GM23338 (cell line): Measurements from ENCODE around the gene TMEM231. TPM values are rescaled to one million over a fixed set of nuclear protein-coding genes. Genes with fewer than 3 reads are reported as not detected.

Experiments
- ATAC-seq: fragments of 200-7000 bp; cut with Tn5 transposase; 3 replicates; pipeline ENCODE4 v1.9.1; 2020
- DNase-seq: peaks from one replicate; pipeline ENCODE4 v3.0.0-alpha.2; 2015; ENCODE audit warnings: low spot score
- H2AFZ ChIP-seq: fragments of 200-600 bp; sonication (generic); 2 replicates; pipeline ENCODE4 v1.8.0; 2016; ENCODE audit warnings: antibody characterized with exemption, mild to moderate bottlenecking, moderate library complexity
- H3F3A ChIP-seq: fragments of 200-600 bp; sonication (generic); replicated peaks from 2 replicates; pipeline ENCODE4 v1.8.0; 2017; ENCODE audit warnings: antibody characterized with exemption, mixed run types, low read depth
- H3K27ac ChIP-seq: fragments of 200-600 bp; sonication (generic); 2 replicates; pipeline ENCODE4 v1.6.1; 2016; ENCODE audit warnings: low read depth
- H3K27me3 ChIP-seq: fragments of 200-600 bp; sonication (generic); 2 replicates; pipeline ENCODE4 v1.8.0; 2016; ENCODE audit warnings: mild to moderate bottlenecking, mixed run types, moderate library complexity; ENCODE audit not compliant: insufficient read depth
- H3K36me3 ChIP-seq: fragments of 200-600 bp; sonication (generic); 2 replicates; pipeline ENCODE4 v1.8.0; 2016; ENCODE audit warnings: mild to moderate bottlenecking; ENCODE audit not compliant: insufficient read depth
- H3K4me1 ChIP-seq: fragments of 200-600 bp; sonication (generic); 2 replicates; pipeline ENCODE4 v1.8.0; 2016; ENCODE audit warnings: mild to moderate bottlenecking, moderate library complexity; ENCODE audit not compliant: insufficient read depth
- H3K4me2 ChIP-seq: fragments of 200-600 bp; sonication (generic); 2 replicates; pipeline ENCODE4 v1.7.1; 2017; ENCODE audit warnings: mixed run types
- H3K4me3 ChIP-seq: fragments of 200-600 bp; sonication (generic); 2 replicates; pipeline ENCODE4 v1.6.1; 2016; ENCODE audit warnings: mixed run types
- H3K79me2 ChIP-seq: fragments of 200-600 bp; sonication (generic); replicated peaks from 2 replicates; pipeline ENCODE4 v1.8.0; 2017; ENCODE audit warnings: mild to moderate bottlenecking; ENCODE audit not compliant: insufficient read depth
- H3K9me2 ChIP-seq: fragments of 200-600 bp; sonication (generic); 2 replicates; pipeline ENCODE4 v1.8.0; 2017; ENCODE audit not compliant: insufficient read depth
- H4K20me1 ChIP-seq: fragments of 200-600 bp; sonication (generic); replicated peaks from 2 replicates; pipeline ENCODE4 v1.8.0; 2017; ENCODE audit warnings: mild to moderate bottlenecking; ENCODE audit not compliant: insufficient read depth
- H3K27ac Mint-ChIP-seq: 2 replicates; pipeline ENCODE4 v1.8.0; 2020; ENCODE audit warnings: inconsistent platforms, mild to moderate bottlenecking, moderate library complexity, mixed read lengths
- H3K27me3 Mint-ChIP-seq: 3 replicates; pipeline ENCODE4 v1.8.0; 2022; ENCODE audit warnings: low read depth, mild to moderate bottlenecking, moderate library complexity, mixed read lengths, inconsistent platforms; ENCODE audit not compliant: insufficient read depth, poor library complexity
- H3K36me3 Mint-ChIP-seq: 3 replicates; pipeline ENCODE4 v1.8.0; 2021; ENCODE audit warnings: low read depth, mild to moderate bottlenecking, inconsistent platforms, moderate library complexity, mixed read lengths
- H3K4me1 Mint-ChIP-seq: 3 replicates; pipeline ENCODE4 v1.8.0; 2020; ENCODE audit warnings: mild to moderate bottlenecking, inconsistent platforms, mixed read lengths
- H3K4me3 Mint-ChIP-seq: 3 replicates; pipeline ENCODE4 v1.8.0; 2021; ENCODE audit warnings: moderate library complexity, mild to moderate bottlenecking, inconsistent platforms, mixed read lengths
- H3K9me3 Mint-ChIP-seq: 3 replicates; pipeline ENCODE4 v1.8.0; 2020; ENCODE audit warnings: moderate library complexity, mild to moderate bottlenecking, inconsistent platforms, mixed read lengths
- CTCF ChIP-seq, 2 experiments: fragments of 200-600 bp in 1 of 2; sonication (generic) in 1 of 2; conservative IDR thresholded peaks; 2 replicates each; pipeline versions ENCODE4 v1.5.1 to v1.6.1; 2016 to 2017; ENCODE audit warnings: antibody characterized with exemption in 2 of 2, low read depth in 2 of 2, mild to moderate bottlenecking in 2 of 2, moderate library complexity in 1 of 2
- ETS1 ChIP-seq: IDR thresholded peaks from 2 replicates; pipeline ENCODE4 v1.6.1; 2016; ENCODE audit warnings: antibody characterized with exemption
- NANOG ChIP-seq: IDR thresholded peaks from 2 replicates; pipeline ENCODE4 v1.6.1; 2016; ENCODE audit warnings: antibody characterized with exemption, borderline replicate concordance
- POLR2AphosphoS5 ChIP-seq: IDR thresholded peaks from 2 replicates; pipeline ENCODE4 v1.6.1; 2016; ENCODE audit warnings: antibody characterized with exemption, low read depth
- REST ChIP-seq: IDR thresholded peaks from one replicate; pipeline ENCODE4 v1.6.1; 2018; ENCODE audit warnings: antibody characterized with exemption; ENCODE audit not compliant: unreplicated experiment
- ZNF114 ChIP-seq: fragments of 250-450 bp; sonication (Bioruptor Pico); IDR thresholded peaks from 2 replicates; pipeline ENCODE4 v1.5.0; 2020; ENCODE audit warnings: mild to moderate bottlenecking, moderate library complexity
- polyA plus RNA-seq: library from polyadenylated mRNA; unstranded; fragments of >200 nt; fragmentation: Nextera tagmentation; extraction: Ambion mirVana; gene quantifications from 2 replicates; pipeline ENCODE4 v1.2.1, GENCODE V29; 2016
- total RNA-seq: library from RNA; depleted of rRNA; stranded (reverse); fragments of >200 nt; shearing (Covaris generic); gene quantifications from 2 replicates; pipeline ENCODE4 v1.2.3, GENCODE V29; 2014

TMEM231 gene
- total and polyA plus RNA-seq, 2 experiments from 2014 or later = 5.3 to 19.9 TPM

GRCh38 chr16:75559564-75560372 lies 3.7 kb upstream of the TMEM231 start:
- ATAC-seq = no peak
- Histone ChIP-seq H3K9me2 (no peaks in the 10 kb centered on the region), H3K27ac (peak overlapping the region; percentile 24; the same call in 1 of the 2 replicates), H3K4me2 (peak overlapping the region; percentile 60), H3K4me1 (peaks cover 35% of the 10 kb centered on the region), H2AFZ (peak overlapping the region; percentile 80), H3K27me3 (no peaks in the 10 kb centered on the region), H3K4me3 (0 out of 2 replicates have a peak overlapping the region, but pooled peaks have one; percentile 25), H3K79me2 (no peaks in the 10 kb centered on the region), H3F3A (no peaks in the 10 kb centered on the region), H4K20me1 (no peaks in the 10 kb centered on the region), H3K36me3 (no peaks in the 10 kb centered on the region)
- Mint-ChIP-seq H3K27me3 (peaks cover 11% of the 10 kb centered on the region), H3K36me3 (no peaks in the 10 kb centered on the region), H3K9me3 (no peaks in the 10 kb centered on the region), H3K4me3 (peak overlapping the region; percentile 36; the same call in 2 of the 3 replicates), H3K4me1 (peaks cover 34% of the 10 kb centered on the region), H3K27ac (0 out of 2 replicates have a peak overlapping the region, but pooled peaks have one; percentile 24)
- DNase-seq = peak; percentile 24
- TF ChIP-seq ZNF114 (CRISPR knock-in tag) = no peak

- no peaks in the 10 kb centered on the region for H3K27me3 ChIP-seq
- H3K9me3 Mint-ChIP-seq = no peaks in the 10 kb centered on the region
- H3F3A ChIP-seq = no peaks in the 10 kb centered on the region
- H3K27me3 Mint-ChIP-seq = peaks cover 11% of the 10 kb centered on the region
- H3K4me1 ChIP-seq = peaks cover 26% of the 10 kb centered on the region
- H4K20me1 ChIP-seq = no peaks in the 10 kb centered on the region
- ATAC-seq = no peak
- H3K27ac Mint-ChIP-seq = peak overlapping the region; percentile 77
- TF ChIP-seq NANOG = no peak
- no peak for TF ChIP-seq CTCF (conservative IDR thresholded peaks at IDR 0.05; ENCODE audit: low read depth in 2 of 2)
- TF ChIP-seq ETS1 = no peak
- TF ChIP-seq POLR2AphosphoS5 = no peak
- no peak for TF ChIP-seq REST
- TF ChIP-seq ZNF114 (CRISPR knock-in tag) = no peak
- no peaks in the 10 kb centered on the region for H3K36me3 Mint-ChIP-seq
- peak overlapping the region; percentile 60 for H3K4me2 ChIP-seq
- H3K4me3 Mint-ChIP-seq = no peak overlapping the region; the same call in 2 of the 3 replicates
- peaks cover 27% of the 10 kb centered on the region for H3K4me1 Mint-ChIP-seq
- no peaks in the 10 kb centered on the region; the same call in 1 of the 2 replicates for H3K79me2 ChIP-seq
- H3K36me3 ChIP-seq = no peaks in the 10 kb centered on the region
- H3K27ac ChIP-seq = no peak overlapping the region
- H3K4me3 ChIP-seq = no peak overlapping the region
- no peaks in the 10 kb centered on the region for H3K9me2 ChIP-seq
- DNase-seq = no peak
- no peak overlapping the region for H2AFZ ChIP-seq
These were observed 2.9 kb upstream of the TMEM231 start for GRCh38 chr16:75558846-75559401.
